ENCODE measurements around the gene DDIT3.

Gene DDIT3

GRCh38 chr12:57551637-57552305 lies 31.5 kb upstream of the DDIT3 start:
- DNase-seq (ENCODE audit: insufficient read length, low spot score) (no peak), FAIRE-seq (no peak)
- no peak for TF ChIP-seq POLR2A (IDR thresholded peaks at IDR 0.05; ENCODE audit: low read depth, low read length)

GRCh38 chr12:57550641-57551549 lies 30.6 kb upstream of the DDIT3 start:
- TF ChIP-seq POLR2A (IDR thresholded peaks at IDR 0.05; ENCODE audit: low read depth, low read length) = no peak
- DNase-seq (ENCODE audit: insufficient read length, low spot score) (no peak), FAIRE-seq (no peak)

DNA sequence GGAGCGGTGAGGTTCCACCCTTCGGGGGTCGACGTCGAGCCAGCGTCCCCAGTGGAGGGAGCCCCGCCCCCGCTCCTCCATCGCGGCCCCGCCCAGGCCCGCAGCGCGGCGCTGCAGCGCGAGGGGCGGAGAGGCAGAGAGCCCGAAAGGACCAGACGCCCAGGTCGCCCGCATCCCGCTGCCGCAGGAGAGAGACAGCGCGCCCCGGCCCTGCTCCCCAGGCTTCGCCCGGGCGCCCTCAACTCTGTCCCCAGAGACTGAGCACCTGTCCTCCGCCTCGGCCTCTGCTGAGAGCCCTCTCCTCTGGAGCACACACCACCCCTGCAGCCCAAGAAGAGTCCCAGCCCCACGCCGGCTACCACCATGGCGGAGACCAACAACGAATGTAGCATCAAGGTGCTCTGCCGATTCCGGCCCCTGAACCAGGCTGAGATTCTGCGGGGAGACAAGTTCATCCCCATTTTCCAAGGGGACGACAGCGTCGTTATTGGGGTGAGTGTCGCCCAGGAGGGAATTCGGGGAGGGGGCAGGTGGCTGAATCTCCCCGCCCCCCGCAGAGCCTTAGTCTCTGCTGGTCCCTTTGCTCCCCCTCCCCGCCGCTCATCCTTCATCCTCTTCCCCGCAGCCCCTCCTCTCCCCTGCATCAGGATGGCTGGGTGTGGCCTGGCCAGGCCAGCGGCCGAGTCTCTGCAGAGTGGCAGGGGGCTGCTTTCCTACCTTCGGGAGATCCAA lies 29.8 kb upstream of the DDIT3 start, which contains the start of gene KIF5A:
Gene KIF5A, plus strand, starts transcription at position 136 of the 732 bp plus-strand sequence. Its CDS starts 228 bp downstream, at position 364.
- DNase-seq (ENCODE audit: insufficient read length, low spot score) = peak; percentile 70
- FAIRE-seq = no peak
- TF ChIP-seq POLR2A (IDR thresholded peaks at IDR 0.05; ENCODE audit: low read depth, low read length) = peak; percentile 63

DNA sequence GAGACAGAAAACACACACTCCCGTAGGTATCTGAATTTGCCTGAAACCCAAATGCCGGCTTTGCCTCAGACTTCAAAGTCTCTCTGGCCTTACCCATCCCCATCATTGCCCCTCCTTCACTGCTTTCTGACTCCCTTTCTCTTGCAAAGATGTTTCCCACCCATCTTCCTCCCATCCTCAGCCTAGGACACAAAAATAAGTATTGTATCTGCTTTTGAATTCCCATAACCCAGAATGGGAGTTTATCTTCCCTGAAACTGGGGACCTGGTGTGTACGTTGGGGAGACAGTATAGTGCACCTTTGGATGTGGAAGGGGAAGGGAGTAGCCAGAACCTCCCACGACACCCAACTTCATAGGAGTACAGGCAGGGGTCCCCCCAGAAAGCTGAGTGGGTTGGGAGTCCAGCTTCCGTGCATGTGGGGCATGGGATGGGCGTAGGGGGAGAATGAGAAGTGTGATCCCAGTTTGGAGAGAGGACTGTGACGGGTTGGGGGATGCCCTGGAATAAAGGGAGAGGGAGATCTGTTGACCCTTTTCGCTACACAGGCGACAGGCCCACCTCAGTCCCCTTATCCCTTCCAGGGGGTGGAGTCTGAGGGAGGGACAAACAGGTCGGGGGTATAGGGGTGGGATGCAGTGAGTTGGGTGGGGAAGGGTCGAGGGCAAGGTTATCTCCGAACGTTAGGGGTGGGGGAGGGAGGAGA lies 29.0 kb upstream of the DDIT3 start:
- DNase-seq (ENCODE audit: insufficient read length, low spot score) (no peak), FAIRE-seq (no peak)
- TF ChIP-seq POLR2A (IDR thresholded peaks at IDR 0.05; ENCODE audit: low read depth, low read length) = no peak

- FAIRE-seq (no peak), DNase-seq (ENCODE audit: insufficient read length, low spot score) (no peak)
- TF ChIP-seq POLR2A (IDR thresholded peaks at IDR 0.05; ENCODE audit: low read depth, low read length) = no peak
Observed at GRCh38 chr12:57548488-57548887, 28.2 kb upstream of the DDIT3 start.

DNA sequence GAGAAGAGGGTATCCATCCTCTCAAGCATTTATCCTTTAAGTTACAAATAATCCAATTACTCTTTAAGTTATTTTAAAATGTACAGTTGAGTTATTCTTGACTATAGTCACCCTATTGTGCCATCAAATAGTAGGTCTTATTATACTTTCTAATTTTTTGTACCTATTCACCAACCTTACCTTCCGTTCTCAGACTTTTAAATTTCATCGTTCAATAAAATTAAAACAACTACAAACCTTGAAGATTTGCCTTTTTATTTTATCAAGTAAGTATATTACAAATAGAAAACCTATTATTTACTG lies 27.6 kb upstream of the DDIT3 start:
- TF ChIP-seq POLR2A (IDR thresholded peaks at IDR 0.05; ENCODE audit: low read depth, low read length) = no peak
- DNase-seq (ENCODE audit: insufficient read length, low spot score) = no peak
- no peak for FAIRE-seq

- no peak for TF ChIP-seq POLR2A (IDR thresholded peaks at IDR 0.05; ENCODE audit: low read depth, low read length)
- DNase-seq (ENCODE audit: insufficient read length, low spot score) = no peak
- FAIRE-seq = peak; percentile 73
Observed at GRCh38 chr12:57547288-57548012, 27.1 kb upstream of the DDIT3 start.

- no peak for FAIRE-seq
- TF ChIP-seq POLR2A (IDR thresholded peaks at IDR 0.05; ENCODE audit: low read depth, low read length) = peak; percentile 39; the same call in 1 of the 2 replicates
- DNase-seq (ENCODE audit: insufficient read length, low spot score) = peak; percentile 98
Observed at GRCh38 chr12:57546438-57547287, 26.3 kb upstream of the DDIT3 start, which contains the start of gene DCTN2. TSS of gene DCTN2 (minus strand) at chr12:57547192. CDS start at chr12:57547063, 129 bp downstream.

GRCh38 chr12:57545809-57546437 lies 25.6 kb upstream of the DDIT3 start:
- FAIRE-seq (no peak), DNase-seq (ENCODE audit: insufficient read length, low spot score) (no peak)
- no peak for TF ChIP-seq POLR2A (IDR thresholded peaks at IDR 0.05; ENCODE audit: low read depth, low read length)

- FAIRE-seq = no peak
- DNase-seq (ENCODE audit: insufficient read length, low spot score) = no peak
- TF ChIP-seq POLR2A (IDR thresholded peaks at IDR 0.05; ENCODE audit: low read depth, low read length) = no peak
Observed at GRCh38 chr12:57543581-57543980, 23.3 kb upstream of the DDIT3 start.

DNA sequence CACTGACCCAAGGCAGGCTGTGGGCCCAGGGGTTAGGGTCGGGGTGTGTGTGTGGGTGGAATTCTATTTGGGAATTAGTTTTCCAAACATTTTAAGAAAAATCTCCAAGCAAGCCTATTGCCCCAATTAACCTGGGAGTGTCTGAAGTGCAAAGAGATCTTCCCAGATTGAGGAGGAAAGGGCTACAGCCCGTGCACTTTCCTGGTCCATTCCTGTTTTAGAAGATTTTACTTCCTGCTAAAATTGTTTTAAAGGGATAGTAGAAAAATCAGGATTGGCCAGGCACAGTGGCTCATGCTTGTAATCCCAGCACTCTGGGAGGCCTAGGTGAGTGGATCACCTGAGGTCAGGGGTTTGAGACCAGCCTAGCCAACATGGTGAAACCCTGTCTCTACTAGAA lies 21.4 kb upstream of the DDIT3 start:
- FAIRE-seq = no peak
- TF ChIP-seq POLR2A (IDR thresholded peaks at IDR 0.05; ENCODE audit: low read depth, low read length) = no peak
- DNase-seq (ENCODE audit: insufficient read length, low spot score) = no peak

DNA sequence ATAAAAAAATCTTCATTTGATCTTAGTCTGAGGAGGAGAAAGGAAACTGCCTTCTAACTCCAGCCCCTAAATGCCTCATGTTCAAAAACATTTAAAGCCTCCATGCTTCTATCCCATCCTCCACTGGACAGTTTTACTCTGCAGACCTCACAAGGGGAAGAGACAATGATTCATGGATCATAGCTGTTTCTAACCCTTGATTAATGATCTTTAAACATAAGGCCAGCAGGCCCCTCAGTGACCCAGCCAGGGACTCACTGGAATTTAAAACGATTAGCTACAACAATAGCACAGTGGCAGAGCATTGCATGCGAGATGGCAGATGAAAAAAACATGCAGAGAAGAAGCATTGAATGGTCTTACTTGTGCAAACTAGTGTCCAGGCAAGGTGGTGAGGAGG lies 20.7 kb upstream of the DDIT3 start:
- DNase-seq (ENCODE audit: insufficient read length, low spot score) (no peak), FAIRE-seq (no peak)
- TF ChIP-seq POLR2A (IDR thresholded peaks at IDR 0.05; ENCODE audit: low read depth, low read length) = no peak
